K562 (cell line): Measurements from ENCODE around the gene HSD17B12. TPM values are rescaled to one million over a fixed set of nuclear protein-coding genes. Genes with fewer than 3 reads are reported as not detected.
A peak's percentile ranks its signal among the peaks of the same experiment; 100 is the strongest.

Experiments
- ATAC-seq: fragments of 200-7000 bp; cut with Tn5 transposase; 3 replicates; pipeline ENCODE4 v1.9.1; 2020; ENCODE audit warnings: moderate library complexity
- BruUV-seq: library from RNA; stranded (reverse); fragments of 400-500 nt; replicated peaks from 2 replicates; lab custom pipeline; 2021; lab: Mats Ljungman, UMichigan
- CTCF ChIA-PET: fragments of 300-600 bp; formaldehyde crosslinking; extraction: SDS; loops from one replicate; lab custom pipeline; 2021; ENCODE audit warnings: low intra/inter-chr PET ratio; lab: Yijun Ruan, JAX
- POLR2A ChIA-PET: fragments of 300-600, 350-650 bp; sonication (Branson Sonifier 250); formaldehyde crosslinking; extraction: SDS; loops from one replicate; lab custom pipeline; 2021; ENCODE audit warnings: antibody characterized with exemption, inconsistent platforms; lab: Yijun Ruan, JAX
- DNase-seq, 4 experiments: peaks; one replicate each; pipeline versions ENCODE4 v3.0.0 to v3.0.0-alpha.2; 2011 to 2018; ENCODE audit warnings: low spot score in 3 of 4, mixed read lengths in 3 of 4; ENCODE audit errors: extremely low read depth in 1 of 4
- FAIRE-seq: peaks from 2 replicates; lab custom pipeline; 2011; peaks lifted over from hg19 to GRCh38; lab: Jason Lieb, UNC
- H2AFZ ChIP-seq: 2 replicates; pipeline ENCODE4 v1.6.0; 2011; ENCODE audit warnings: low read depth, low read length, control low read depth, inconsistent platforms
- H3K27ac ChIP-seq: fragments of 200-600 bp; 3 replicates; pipeline ENCODE4 v1.8.0; 2011; ENCODE audit warnings: low read depth, mild to moderate bottlenecking, control low read depth, inconsistent platforms, low read length, moderate library complexity, mixed read lengths; ENCODE audit errors: extremely low read depth
- H3K27me3 ChIP-seq, 2 experiments: fragments of 300-600 bp in 1 of 2; 2 replicates in 1 of 2; 3 replicates in 1 of 2; pipeline versions ENCODE4 v1.6.0 to v1.8.0; 2011; ENCODE audit warnings: inconsistent platforms in 2 of 2, low read length in 2 of 2, mild to moderate bottlenecking in 1 of 2, mixed read lengths in 1 of 2, moderate library complexity in 1 of 2; ENCODE audit not compliant: control insufficient read depth in 2 of 2, insufficient read depth in 2 of 2
- H3K36me3 ChIP-seq: fragments of 300-600 bp; 3 replicates; pipeline ENCODE4 v1.8.0; 2011; ENCODE audit warnings: mild to moderate bottlenecking, low read length, inconsistent platforms; ENCODE audit not compliant: control insufficient read depth, insufficient read depth
- H3K4me1 ChIP-seq, 2 experiments: fragments of 200-600 bp in 1 of 2; replicated peaks in 1 of 2; 2 replicates in 1 of 2; 3 replicates in 1 of 2; pipeline versions ENCODE4 v1.5.1 to v1.8.0; 2011; ENCODE audit warnings: inconsistent platforms in 2 of 2, low read length in 2 of 2, mild to moderate bottlenecking in 1 of 2, mixed read lengths in 1 of 2, moderate library complexity in 1 of 2; ENCODE audit not compliant: control insufficient read depth in 2 of 2, insufficient read depth in 2 of 2
- H3K4me2 ChIP-seq: 2 replicates; pipeline ENCODE4 v1.6.1; 2011; ENCODE audit warnings: low read length, control low read depth, inconsistent platforms, mixed read lengths; ENCODE audit not compliant: insufficient read depth
- H3K4me3 ChIP-seq: fragments of 200-600 bp; sonication (generic), shearing (Covaris generic); 2 replicates; pipeline ENCODE4 v1.5.1; 2016; ENCODE audit warnings: control low read depth, inconsistent platforms
- H3K79me2 ChIP-seq: fragments of 200-600 bp; 3 replicates; pipeline ENCODE4 v1.8.0; 2011; ENCODE audit warnings: low read length, inconsistent platforms; ENCODE audit not compliant: control insufficient read depth, insufficient read depth
- H3K9ac ChIP-seq, 2 experiments: 2 replicates each; pipeline versions ENCODE4 v1.6.0 to v1.6.1; 2011; ENCODE audit warnings: low read depth in 2 of 2, low read length in 2 of 2, control low read depth in 1 of 2, inconsistent platforms in 1 of 2, mild to moderate bottlenecking in 1 of 2, mixed read lengths in 1 of 2; ENCODE audit not compliant: insufficient read depth in 1 of 2
- H3K9me1 ChIP-seq: one replicate; pipeline ENCODE4 v1.6.0; 2011; ENCODE audit warnings: inconsistent platforms, mild to moderate bottlenecking, low read length, moderate library complexity; ENCODE audit not compliant: control insufficient read depth, insufficient read depth
- H3K9me3 ChIP-seq: replicated peaks from 2 replicates; pipeline ENCODE4 v1.5.1; 2011; ENCODE audit warnings: low read depth, low read length, inconsistent platforms; ENCODE audit not compliant: control insufficient read depth, insufficient read depth
- H4K20me1 ChIP-seq: replicated peaks from 2 replicates; pipeline ENCODE4 v1.6.1; 2011; ENCODE audit warnings: low read length, inconsistent platforms, mixed read lengths; ENCODE audit not compliant: control insufficient read depth, insufficient read depth
- CEBPB ChIP-seq: fragments of 450-650 bp; IDR thresholded peaks from 2 replicates; pipeline ENCODE4 v1.6.1; 2016; ENCODE audit warnings: missing genetic modification characterization, missing compliant biosample characterization
- CTCF ChIP-seq, 3 experiments: IDR thresholded peaks in 2 of 3; conservative IDR thresholded peaks in 1 of 3; 2 replicates each; pipeline ENCODE4 v1.5.1; 2011 to 2012; ENCODE audit warnings: low read length in 3 of 3, mild to moderate bottlenecking in 3 of 3, control low read depth in 2 of 3, improper control_type of control experiment in 1 of 3, inconsistent platforms in 1 of 3, low read depth in 1 of 3, mixed read lengths in 1 of 3, moderate library complexity in 1 of 3; ENCODE audit not compliant: insufficient read depth in 2 of 3
- E2F8 ChIP-seq: fragments of 450-650 bp; IDR thresholded peaks from 2 replicates; pipeline ENCODE4 v1.7.1; 2018; ENCODE audit warnings: mild to moderate bottlenecking, low read depth; ENCODE audit not compliant: partially characterized antibody
- REST ChIP-seq, 2 experiments: fragments of 450-650 bp; formaldehyde crosslinking in 1 of 2; IDR thresholded peaks; 2 replicates each; pipeline versions ENCODE4 v1.4.0 to v1.6.1; 2014 to 2020; ENCODE audit warnings: mild to moderate bottlenecking in 2 of 2, borderline replicate concordance in 1 of 2, low read depth in 1 of 2
- TEAD2 ChIP-seq: fragments of 450-650 bp; IDR thresholded peaks from 2 replicates; pipeline ENCODE4 v1.6.1; 2016; ENCODE audit warnings: missing genetic modification characterization, control low read depth, missing compliant biosample characterization
- ZFP91 ChIP-seq: sonication (generic); formaldehyde crosslinking; IDR thresholded peaks from 2 replicates; pipeline ENCODE4 v1.8.0; 2022; ENCODE audit warnings: mild to moderate bottlenecking, missing genetic modification reagents
- in situ Hi-C: fragments of 300-500 bp; cut with MboI; formaldehyde crosslinking; loops from 4 replicates; pipeline ENCODE4 v1.15.0; 2018; ENCODE audit warnings: inconsistent platforms, mixed read lengths
- intact Hi-C: fragments of 100-400 bp; cut with micrococcal nuclease; formaldehyde crosslinking; loops from 2 replicates; pipeline ENCODE4 v1.14.2; 2022
- polyA plus RNA-seq, 8 experiments: library from polyadenylated mRNA; depleted of rRNA in 4 of 8; stranded (reverse) in 5 of 8; unstranded in 3 of 8; fragments of >200 nt; fragmentation: Nextera tagmentation in 2 of 8; fragmentation: Illumina TruSeq in 1 of 8; extraction: Ambion mirVana in 2 of 8; extraction: Trizol in 1 of 8; gene quantifications; 2 replicates each; pipeline versions ENCODE4 v1.2.1 to v1.2.3, GENCODE V29; 2011 to 2014; ENCODE audit warnings: inconsistent platforms in 1 of 8, missing spikeins in 1 of 8
- total RNA-seq, 7 experiments: library from RNA; depleted of rRNA in 6 of 7; stranded (reverse); fragments of >200 nt in 6 of 7; fragmentation: Illumina TruSeq in 2 of 7; extraction: Trizol in 2 of 7; gene quantifications; 2 replicates each; pipeline versions ENCODE4 v1.2.1 to v1.2.3, GENCODE V29; 2011 to 2021; ENCODE audit warnings: low replicate concordance in 1 of 7

Gene HSD17B12
- total and polyA plus RNA-seq, 9 of the 15 experiments (the other 6 are each of a cell fraction or from before 2014, with no cell fraction given): 9.1 to 34.5 (median 23.3) TPM

- no peaks in the 10 kb centered on the region for H3K27me3 ChIP-seq
- CTCF ChIA-PET: no interaction called here
- FAIRE-seq (peak; percentile 29), ATAC-seq (peak; percentile 86), DNase-seq (peak in 2 of 4 experiments; percentile 30 to 32)
- H3K9me3 ChIP-seq: no peaks in the 10 kb centered on the region
- no peaks in the 10 kb centered on the region for H4K20me1 ChIP-seq
- no peak overlapping the region for H3K9ac ChIP-seq
- in situ Hi-C loops: loop anchor here (10.0 kb wide), 1 partner anchor 218 kb away; no protein-coding TSS in a partner anchor
- H3K9me1 ChIP-seq: no peaks in the 10 kb centered on the region
- no TSS peak for BruUV-seq
- no peak overlapping the region for H3K4me2 ChIP-seq
- no peaks in the 10 kb centered on the region for H3K36me3 ChIP-seq
- H3K79me2 ChIP-seq: no peaks in the 10 kb centered on the region
- intact Hi-C loops: loop anchor here (5.0 kb wide), 1 partner anchor 225 kb away; no protein-coding TSS in a partner anchor
- no peaks in the 10 kb centered on the region for H3K4me1 ChIP-seq
- H2AFZ ChIP-seq: no peak overlapping the region
- POLR2A ChIA-PET: interaction anchor here (0.6 kb wide), 1 partner anchor 109 kb away, joined by 3 read pairs; no protein-coding TSS in a partner anchor
- H3K27ac ChIP-seq: no peak overlapping the region
- no peak overlapping the region for H3K4me3 ChIP-seq
- no peak for TF ChIP-seq CEBPB
- no peak for TF ChIP-seq ZFP91
- TF ChIP-seq E2F8: no peak
- TF ChIP-seq REST (IDR thresholded peaks at IDR 0.05; ENCODE audit: borderline replicate concordance): peak; percentile 48; the same call in 1 of the 2 replicates
- no peak for TF ChIP-seq REST (CRISPR knock-in tag; IDR thresholded peaks at IDR 0.05; ENCODE audit: low read depth)
- peak; percentile 40 to 62 (median 47); a peak in 5 of 6 replicates for TF ChIP-seq CTCF (IDR thresholded peaks at IDR 0.05 in 2 of 3, conservative IDR thresholded peaks at IDR 0.05 in 1 of 3; ENCODE audit: insufficient read depth in 2 of 3, low read depth in 1 of 3, low read length in 3 of 3)
- TF ChIP-seq TEAD2 (tag): no peak
Measured at GRCh38 chr11:43802509-43802908, 122.0 kb downstream of the HSD17B12 start.
